Measurements from ENCODE around the gene TLE5. TPM values are rescaled to one million over a fixed set of nuclear protein-coding genes. Genes with fewer than 3 reads are reported as not detected.

TLE5 gene
- total and polyA plus RNA-seq, 2 donors (not counting 3 experiments of a cell fraction or from before 2014, with no cell fraction given): 393 to 574 TPM

- Histone ChIP-seq H3K9me1 (replicated peaks; ENCODE audit: control insufficient read depth, extremely low read depth, insufficient read depth, low read length) (no peaks in the 10 kb centered on the region), H3K9me3 (replicated peaks; ENCODE audit: control insufficient read depth, insufficient read depth, low read length) (no peaks in the 10 kb centered on the region), H3K27me3 (ENCODE audit: control insufficient read depth in 2 of 2, insufficient read depth in 2 of 2, low read length in 2 of 2) (no peaks in the 10 kb centered on the region), H3K4me3 (replicated peaks in 1 of 3; ENCODE audit: insufficient read depth in 1 of 3, low read depth in 1 of 3, low read length in 3 of 3) (no peak overlapping the region), H4K20me1 (replicated peaks; ENCODE audit: control insufficient read depth, extremely low read depth, insufficient read depth, low read length) (no peaks in the 10 kb centered on the region), H3K27ac (ENCODE audit: insufficient read depth, low read depth, low read length) (no peak overlapping the region), H2AFZ (ENCODE audit: low read depth, low read length) (no peak overlapping the region), H3K4me1 (ENCODE audit: control insufficient read depth, extremely low read depth, insufficient read depth, low read length) (peaks cover 36% of the 10 kb centered on the region), H3K9ac (replicated peaks; ENCODE audit: extremely low read depth, insufficient read depth, low read length) (no peak overlapping the region), H3K4me2 (ENCODE audit: insufficient read depth, low read length) (no peak overlapping the region), H3K36me3 (ENCODE audit: control insufficient read depth in 2 of 2, extremely low read depth in 1 of 2, insufficient read depth in 2 of 2, low read length in 2 of 2) (no peaks in the 10 kb centered on the region), H3K79me2 (ENCODE audit: control insufficient read depth, insufficient read depth, low read length) (peaks cover 75% of the 10 kb centered on the region)
- no TSS peak for BruUV-seq (replicated peaks)
- intact Hi-C loops (cut with micrococcal nuclease) (no loop called here), dilution Hi-C loops (cut with MboI; ENCODE audit: extremely low pct_ligation_motif_present, low sequenced_read_pairs) (no loop called here)
- POLR2A ChIA-PET: no interaction called here
- no peak for FAIRE-seq
- no peak for DNase-seq (ENCODE audit: low read depth, low spot score)
- CTCF ChIA-PET: interaction anchor here (0.8 to 1.7 kb wide), 2 partner anchors 21 to 32 kb away, joined by 3 to 4 read pairs; no protein-coding TSS in a partner anchor
- TF ChIP-seq FOS (IDR thresholded peaks at IDR 0.05; ENCODE audit: borderline replicate concordance, insufficient read depth, low read length): no peak
These were observed 34.6 kb upstream of the TLE5 start for GRCh38 chr19:3096902-3097326.

- TF ChIP-seq MYC (IDR thresholded peaks at IDR 0.05; ENCODE audit: low read depth, low read length) (no peak), GATA2 (IDR thresholded peaks at IDR 0.05; ENCODE audit: insufficient read depth, insufficient read length, low read depth, low read length) (no peak), EZH2 (IDR thresholded peaks at IDR 0.05; ENCODE audit: borderline replicate concordance, low read depth, low read length, severe bottlenecking) (no peak), MAX (IDR thresholded peaks at IDR 0.05; ENCODE audit: insufficient read depth, insufficient read length) (no peak), JUN (IDR thresholded peaks at IDR 0.05; ENCODE audit: borderline replicate concordance, insufficient read depth, insufficient read length, low read depth) (no peak), FOS (IDR thresholded peaks at IDR 0.05; ENCODE audit: borderline replicate concordance, insufficient read depth, low read length) (no peak), POLR2AphosphoS5 (IDR thresholded peaks at IDR 0.05; ENCODE audit: insufficient read depth, low read depth, low read length) (no peak), CTCF (IDR thresholded peaks at IDR 0.05; ENCODE audit: extremely low read depth in 1 of 2, insufficient read depth in 1 of 2, low read depth in 1 of 2, low read length in 2 of 2) (no peak), POLR2A (IDR thresholded peaks at IDR 0.05; ENCODE audit: low read depth, low read length) (no peak)
- ChIA-PET POLR2A (no interaction called here), CTCF (interaction anchor here (0.8 to 2.6 kb wide), 4 partner anchors 7 to 33 kb away, joined by 3 to 18 read pairs (median 6); no protein-coding TSS in a partner anchor)
- Histone ChIP-seq H3K27ac (ENCODE audit: insufficient read depth, low read depth, low read length) (no peak overlapping the region), H3K9me3 (replicated peaks; ENCODE audit: control insufficient read depth, insufficient read depth, low read length) (no peaks in the 10 kb centered on the region), H3K27me3 (ENCODE audit: control insufficient read depth in 2 of 2, insufficient read depth in 2 of 2, low read length in 2 of 2) (no peaks in the 10 kb centered on the region), H2AFZ (ENCODE audit: low read depth, low read length) (no peak overlapping the region), H3K9me1 (replicated peaks; ENCODE audit: control insufficient read depth, extremely low read depth, insufficient read depth, low read length) (no peaks in the 10 kb centered on the region), H3K4me3 (replicated peaks in 1 of 3; ENCODE audit: insufficient read depth in 1 of 3, low read depth in 1 of 3, low read length in 3 of 3) (peak overlapping the region in 2 of 3 experiments; percentile 76 to 99), H3K4me2 (ENCODE audit: insufficient read depth, low read length) (peak overlapping the region; percentile 77), H4K20me1 (replicated peaks; ENCODE audit: control insufficient read depth, extremely low read depth, insufficient read depth, low read length) (no peaks in the 10 kb centered on the region), H3K9ac (replicated peaks; ENCODE audit: extremely low read depth, insufficient read depth, low read length) (peak overlapping the region; percentile 8), H3K79me2 (ENCODE audit: control insufficient read depth, insufficient read depth, low read length) (peaks cover 70% of the 10 kb centered on the region), H3K4me1 (ENCODE audit: control insufficient read depth, extremely low read depth, insufficient read depth, low read length) (peaks cover 36% of the 10 kb centered on the region), H3K36me3 (ENCODE audit: control insufficient read depth in 2 of 2, extremely low read depth in 1 of 2, insufficient read depth in 2 of 2, low read length in 2 of 2) (no peaks in the 10 kb centered on the region)
- dilution Hi-C loops (cut with MboI; ENCODE audit: extremely low pct_ligation_motif_present, low sequenced_read_pairs) (no loop called here), intact Hi-C loops (cut with micrococcal nuclease) (no loop called here)
- no peak for FAIRE-seq
- DNase-seq (ENCODE audit: low read depth, low spot score): no peak
- BruUV-seq (replicated peaks): no TSS peak
These were observed 34.1 kb upstream of the TLE5 start for GRCh38 chr19:3096267-3096901.

Measured in endothelial cell of umbilical vein (primary cell).